ENCODE results near the gene ANKRD9.

- TF ChIP-seq, protein P1, sequence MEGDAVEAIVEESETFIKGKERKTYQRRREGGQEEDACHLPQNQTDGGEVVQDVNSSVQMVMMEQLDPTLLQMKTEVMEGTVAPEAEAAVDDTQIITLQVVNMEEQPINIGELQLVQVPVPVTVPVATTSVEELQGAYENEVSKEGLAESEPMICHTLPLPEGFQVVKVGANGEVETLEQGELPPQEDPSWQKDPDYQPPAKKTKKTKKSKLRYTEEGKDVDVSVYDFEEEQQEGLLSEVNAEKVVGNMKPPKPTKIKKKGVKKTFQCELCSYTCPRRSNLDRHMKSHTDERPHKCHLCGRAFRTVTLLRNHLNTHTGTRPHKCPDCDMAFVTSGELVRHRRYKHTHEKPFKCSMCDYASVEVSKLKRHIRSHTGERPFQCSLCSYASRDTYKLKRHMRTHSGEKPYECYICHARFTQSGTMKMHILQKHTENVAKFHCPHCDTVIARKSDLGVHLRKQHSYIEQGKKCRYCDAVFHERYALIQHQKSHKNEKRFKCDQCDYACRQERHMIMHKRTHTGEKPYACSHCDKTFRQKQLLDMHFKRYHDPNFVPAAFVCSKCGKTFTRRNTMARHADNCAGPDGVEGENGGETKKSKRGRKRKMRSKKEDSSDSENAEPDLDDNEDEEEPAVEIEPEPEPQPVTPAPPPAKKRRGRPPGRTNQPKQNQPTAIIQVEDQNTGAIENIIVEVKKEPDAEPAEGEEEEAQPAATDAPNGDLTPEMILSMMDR (conservative IDR thresholded peaks at IDR 0.05; ENCODE audit: low read depth in 2 of 2), result peak in 1 of 2 experiments; percentile 38; a peak in 2 of 4 replicates
- TF ChIP-seq EZH2phosphoT487 (IDR thresholded peaks at IDR 0.05; ENCODE audit: unreplicated experiment), result no peak
- no peak for TF ChIP-seq EZH2 (IDR thresholded peaks at IDR 0.05; ENCODE audit: low read depth, unreplicated experiment)
- TF ChIP-seq REST (IDR thresholded peaks at IDR 0.05; ENCODE audit: unreplicated experiment), result peak; percentile 7
- no peak for TF ChIP-seq JUNB (IDR thresholded peaks at IDR 0.05; ENCODE audit: unreplicated experiment)
- TF ChIP-seq CREB1 (CRISPR knock-in tag; IDR thresholded peaks at IDR 0.05; ENCODE audit: low read depth), result no peak
Measured at GRCh38 chr14:102545461-102546265, 36.1 kb upstream of the ANKRD9 start.

All from GM23338 (cell line).